SK-N-MC (cell line): Measurements from ENCODE around the gene UBE4A.

Experiments
- EZH2 ChIP-seq: fragments of 200-600 bp; sonication (generic); IDR thresholded peaks from one replicate; pipeline ENCODE4 v1.6.1; 2017; ENCODE audit warnings: antibody characterized with exemption
- POLR2AphosphoS5 ChIP-seq: IDR thresholded peaks from 2 replicates; pipeline ENCODE4 v1.6.1; 2012; ENCODE audit warnings: mild to moderate bottlenecking, low read depth, low read length, borderline replicate concordance

DNA sequence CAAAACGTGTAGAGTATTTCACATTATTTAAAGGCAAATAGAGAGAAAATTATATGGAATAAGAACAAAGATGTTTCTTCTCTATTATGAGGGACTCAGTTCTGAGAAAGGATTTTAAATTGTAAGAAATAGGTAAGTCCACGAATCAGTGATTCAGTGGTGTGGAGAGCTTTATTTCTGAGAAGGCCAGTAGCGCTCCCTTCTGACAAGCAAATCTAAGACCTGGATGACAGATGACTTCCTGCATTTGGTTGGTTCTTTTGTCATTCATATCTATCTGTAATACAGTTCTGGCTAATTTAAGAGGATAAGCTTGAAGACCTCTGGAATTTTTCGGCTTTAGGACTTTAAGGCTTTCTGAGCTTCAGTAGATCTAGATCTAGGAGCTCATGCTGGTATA lies 47.9 kb upstream of the UBE4A start:
- TF ChIP-seq POLR2AphosphoS5 (no peak), EZH2 (no peak)
